HG03039 (cell line): Measurements from ENCODE around the gene ZNF544.

Source experiments
- ATAC-seq: cut with Tn5 transposase; IDR thresholded peaks from one replicate; pipeline ENCODE4 v1.9.1; 2021; ENCODE audit warnings: mild to moderate bottlenecking, moderate library complexity; ENCODE audit not compliant: unreplicated experiment

ZNF544 gene

GRCh38 chr19:58228585-58229254 is at the start of gene ZNF544:
ZNF544 (plus strand) TSS chr19:58228914; CDS start chr19:58244024, 15,110 bp downstream.
- ATAC-seq: no peak

- ATAC-seq: no peak
Measured at GRCh38 chr19:58181902-58182576, 46.7 kb upstream of the ZNF544 start.

- no peak for ATAC-seq
Measured at GRCh38 chr19:58182577-58182988, 46.1 kb upstream of the ZNF544 start.

GRCh38 chr19:58182989-58183816 is 45.5 kb upstream of the ZNF544 start, which contains the start of gene ZNF274:
ZNF274 (plus strand) TSS chr19:58183061; CDS start chr19:58183966, 905 bp downstream.
- peak; percentile 83 for ATAC-seq

- ATAC-seq: no peak
Measured at GRCh38 chr19:58183817-58184215, 44.9 kb upstream of the ZNF544 start.

- no peak for ATAC-seq
Measured at GRCh38 chr19:58196901-58197616, 31.7 kb upstream of the ZNF544 start.

GRCh38 chr19:58203814-58204475 is 24.8 kb upstream of the ZNF544 start:
- no peak for ATAC-seq

GRCh38 chr19:58204566-58204965 is 24.1 kb upstream of the ZNF544 start:
- ATAC-seq: no peak

GRCh38 chr19:58209577-58209976 is 19.1 kb upstream of the ZNF544 start:
- no peak for ATAC-seq

GRCh38 chr19:58212336-58213074 is 16.2 kb upstream of the ZNF544 start:
- ATAC-seq: no peak

- ATAC-seq: no peak
Measured at GRCh38 chr19:58213075-58213369, 15.7 kb upstream of the ZNF544 start.

GRCh38 chr19:58217069-58217481 is 11.6 kb upstream of the ZNF544 start:
- no peak for ATAC-seq

- no peak for ATAC-seq
Measured at GRCh38 chr19:58217607-58218391, 10.9 kb upstream of the ZNF544 start.

GRCh38 chr19:58218899-58219298 is 9.8 kb upstream of the ZNF544 start:
- no peak for ATAC-seq

GRCh38 chr19:58227964-58228584 is 640 bp upstream of the ZNF544 start:
- no peak for ATAC-seq

GRCh38 chr19:58229255-58229639 is 533 bp downstream of the ZNF544 start:
- no peak for ATAC-seq

GRCh38 chr19:58237324-58237723 is 8.6 kb downstream of the ZNF544 start:
- no peak for ATAC-seq

- no peak for ATAC-seq
Measured at GRCh38 chr19:58243351-58243750, 14.6 kb downstream of the ZNF544 start.

- no peak for ATAC-seq
Measured at GRCh38 chr19:58248886-58249285, 20.2 kb downstream of the ZNF544 start.
